Testis (tissue), 2 donors: ENCODE results near the gene MAGEA9.

Experiments used
- POLR2A ChIP-seq: fragments of 450-650 bp; IDR thresholded peaks from one replicate; pipeline ENCODE4 v1.6.1; 2017; ENCODE audit warnings: antibody characterized with exemption, mild to moderate bottlenecking, moderate library complexity
- TF ChIP-seq, protein P1 (sequence below), 3 experiments: fragments of 450-650 bp in 2 of 3; fragments of 200-600 bp in 1 of 3; sonication (generic) in 1 of 3; IDR thresholded peaks; one replicate each; pipeline ENCODE4 v1.5.1; 2016 to 2019; ENCODE audit warnings: antibody characterized with exemption in 3 of 3, mild to moderate bottlenecking in 2 of 3, moderate library complexity in 1 of 3

DNA sequence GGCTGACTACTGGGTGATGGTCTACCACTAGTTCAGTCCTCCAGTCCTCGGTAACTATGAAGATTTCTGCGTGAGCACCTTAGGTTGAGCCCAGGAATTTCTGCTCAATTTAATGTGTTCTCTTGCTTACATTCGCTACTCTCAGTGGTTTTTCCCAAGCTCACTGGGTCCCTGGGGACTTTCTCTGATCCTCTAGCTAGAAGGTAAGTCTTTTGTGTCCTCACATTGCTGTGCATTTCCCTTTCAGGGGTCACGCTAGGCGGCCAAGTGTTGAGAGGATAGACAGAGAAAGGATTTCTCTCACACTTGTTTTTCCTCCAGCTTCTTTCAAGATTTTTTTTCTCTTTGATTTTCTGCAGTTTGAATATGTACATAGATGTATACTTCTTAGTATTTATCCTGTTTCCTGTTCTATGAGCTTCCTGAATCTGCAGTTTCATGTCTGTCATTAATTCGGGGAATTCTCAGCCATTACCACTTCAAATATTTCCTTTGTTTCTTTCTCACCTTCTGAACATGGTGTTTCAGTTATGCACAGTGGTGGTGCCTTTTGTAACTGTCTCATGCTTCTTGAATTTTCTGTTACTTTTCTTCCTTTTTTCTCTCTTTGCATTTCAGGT lies 17.5 kb downstream of the MAGEA9 start:
- TF ChIP-seq, protein P1, sequence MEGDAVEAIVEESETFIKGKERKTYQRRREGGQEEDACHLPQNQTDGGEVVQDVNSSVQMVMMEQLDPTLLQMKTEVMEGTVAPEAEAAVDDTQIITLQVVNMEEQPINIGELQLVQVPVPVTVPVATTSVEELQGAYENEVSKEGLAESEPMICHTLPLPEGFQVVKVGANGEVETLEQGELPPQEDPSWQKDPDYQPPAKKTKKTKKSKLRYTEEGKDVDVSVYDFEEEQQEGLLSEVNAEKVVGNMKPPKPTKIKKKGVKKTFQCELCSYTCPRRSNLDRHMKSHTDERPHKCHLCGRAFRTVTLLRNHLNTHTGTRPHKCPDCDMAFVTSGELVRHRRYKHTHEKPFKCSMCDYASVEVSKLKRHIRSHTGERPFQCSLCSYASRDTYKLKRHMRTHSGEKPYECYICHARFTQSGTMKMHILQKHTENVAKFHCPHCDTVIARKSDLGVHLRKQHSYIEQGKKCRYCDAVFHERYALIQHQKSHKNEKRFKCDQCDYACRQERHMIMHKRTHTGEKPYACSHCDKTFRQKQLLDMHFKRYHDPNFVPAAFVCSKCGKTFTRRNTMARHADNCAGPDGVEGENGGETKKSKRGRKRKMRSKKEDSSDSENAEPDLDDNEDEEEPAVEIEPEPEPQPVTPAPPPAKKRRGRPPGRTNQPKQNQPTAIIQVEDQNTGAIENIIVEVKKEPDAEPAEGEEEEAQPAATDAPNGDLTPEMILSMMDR (IDR thresholded peaks at IDR 0.05), result no peak
- no peak for TF ChIP-seq POLR2A
